Dermis microvascular lymphatic vessel endothelial cell (primary cell): ENCODE results near the gene FBXL7. TPM values are rescaled to one million over a fixed set of nuclear protein-coding genes. Genes with fewer than 3 reads are reported as not detected.
A peak's percentile ranks its signal among the peaks of the same experiment; 100 is the strongest.

Experiments used
- DNase-seq, 2 donors: peaks; one replicate each; pipeline versions ENCODE4 v3.0.0 to v3.0.0-alpha.2; 2010; ENCODE audit warnings: low read depth in 2 of 2
- total RNA-seq: library from RNA; depleted of rRNA; stranded (reverse); fragments of >200 nt; gene quantifications from 2 replicates; pipeline ENCODE4 v1.2.1, GENCODE V29; 2014

Gene FBXL7
- total RNA-seq, 1 donor from 2014 or later = 8.6 TPM

- no peak for DNase-seq
These were observed 154.8 kb downstream of the FBXL7 start for GRCh38 chr5:15654779-15655178.

- no peak for DNase-seq
These were observed 155.7 kb downstream of the FBXL7 start for GRCh38 chr5:15655683-15656082.

- no peak for DNase-seq
These were observed 165.0 kb downstream of the FBXL7 start for GRCh38 chr5:15664961-15665360.

- DNase-seq = no peak
These were observed 169.8 kb downstream of the FBXL7 start for GRCh38 chr5:15669826-15670225.

- no peak for DNase-seq
These were observed 174.7 kb downstream of the FBXL7 start for GRCh38 chr5:15674716-15675115.

GRCh38 chr5:15676591-15676990 is 176.6 kb downstream of the FBXL7 start:
- no peak for DNase-seq

GRCh38 chr5:15679161-15679560 is 179.2 kb downstream of the FBXL7 start:
- no peak for DNase-seq

- DNase-seq = no peak
These were observed 180.5 kb downstream of the FBXL7 start for GRCh38 chr5:15680455-15680854.

- no peak for DNase-seq
These were observed 182.1 kb downstream of the FBXL7 start for GRCh38 chr5:15682122-15682521.

- DNase-seq = no peak
These were observed 182.6 kb downstream of the FBXL7 start for GRCh38 chr5:15682566-15682965.

GRCh38 chr5:15683332-15683731 is 183.4 kb downstream of the FBXL7 start:
- DNase-seq = peak in 1 of 2 donors; percentile 56

- no peak for DNase-seq
These were observed 187.4 kb downstream of the FBXL7 start for GRCh38 chr5:15687401-15687800.

GRCh38 chr5:15689836-15690235 is 189.9 kb downstream of the FBXL7 start:
- DNase-seq = no peak

GRCh38 chr5:15690611-15691010 is 190.6 kb downstream of the FBXL7 start:
- DNase-seq = no peak

- no peak for DNase-seq
These were observed 191.5 kb downstream of the FBXL7 start for GRCh38 chr5:15691521-15691920.

GRCh38 chr5:15692706-15693381 is 192.9 kb downstream of the FBXL7 start:
- no peak for DNase-seq

GRCh38 chr5:15693382-15693728 is 193.4 kb downstream of the FBXL7 start:
- DNase-seq = no peak

- no peak for DNase-seq
These were observed 194.0 kb downstream of the FBXL7 start for GRCh38 chr5:15693933-15694332.

GRCh38 chr5:15694696-15695214 is 194.8 kb downstream of the FBXL7 start:
- DNase-seq = no peak

GRCh38 chr5:15695215-15695731 is 195.3 kb downstream of the FBXL7 start:
- DNase-seq = no peak

GRCh38 chr5:15700373-15700772 is 200.4 kb downstream of the FBXL7 start:
- no peak for DNase-seq

- DNase-seq = no peak
These were observed 202.1 kb downstream of the FBXL7 start for GRCh38 chr5:15702102-15702501.

- no peak for DNase-seq
These were observed 203.9 kb downstream of the FBXL7 start for GRCh38 chr5:15703901-15704300.
